ENCODE results near the gene MAX. TPM values are rescaled to one million over a fixed set of nuclear protein-coding genes. Genes with fewer than 3 reads are reported as not detected.
A peak's percentile ranks its signal among the peaks of the same experiment; 100 is the strongest.

The MAX gene
- total and polyA plus RNA-seq, 8 donors = 59.9 to 96.5 (median 63.4) TPM

DNA sequence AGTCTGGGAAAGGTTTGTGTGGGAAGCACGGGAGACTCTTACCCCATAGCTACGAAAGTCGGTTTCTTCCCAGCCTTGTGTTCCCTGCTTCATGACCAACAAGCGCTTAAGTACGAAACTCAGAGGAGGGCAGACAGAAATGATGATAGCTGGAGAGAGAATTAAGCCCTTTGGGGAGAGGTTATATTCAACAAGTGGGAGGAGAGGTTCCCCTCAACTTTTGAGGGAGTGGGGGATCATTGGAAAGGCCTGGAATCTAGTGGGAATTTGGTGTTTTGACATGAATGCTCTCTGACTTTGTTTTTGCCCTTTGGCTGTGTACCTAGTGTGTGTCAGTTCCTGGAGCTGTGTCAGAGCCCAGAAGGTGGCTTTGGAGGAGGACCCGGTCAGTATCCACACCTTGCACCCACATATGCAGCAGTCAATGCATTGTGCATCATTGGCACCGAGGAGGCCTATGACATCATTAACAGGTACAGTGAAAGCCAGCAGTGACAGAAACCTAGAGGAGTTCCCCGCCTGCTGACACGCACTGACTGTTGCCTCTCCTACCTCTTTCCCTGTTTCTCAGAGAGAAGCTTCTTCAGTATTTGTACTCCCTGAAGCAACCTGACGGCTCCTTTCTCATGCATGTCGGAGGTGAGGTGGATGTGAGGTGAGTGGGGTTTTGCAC lies 75.1 kb downstream of the MAX start:
- no peak for DNase-seq

GRCh38 chr14:65026526-65026925 lies 75.8 kb downstream of the MAX start:
- no peaks in the 10 kb centered on the region for H3K4me1 ChIP-seq
- DNase-seq = no peak
- H3K4me3 ChIP-seq = no peak overlapping the region
- no peak for ATAC-seq
- TF ChIP-seq, protein P1, sequence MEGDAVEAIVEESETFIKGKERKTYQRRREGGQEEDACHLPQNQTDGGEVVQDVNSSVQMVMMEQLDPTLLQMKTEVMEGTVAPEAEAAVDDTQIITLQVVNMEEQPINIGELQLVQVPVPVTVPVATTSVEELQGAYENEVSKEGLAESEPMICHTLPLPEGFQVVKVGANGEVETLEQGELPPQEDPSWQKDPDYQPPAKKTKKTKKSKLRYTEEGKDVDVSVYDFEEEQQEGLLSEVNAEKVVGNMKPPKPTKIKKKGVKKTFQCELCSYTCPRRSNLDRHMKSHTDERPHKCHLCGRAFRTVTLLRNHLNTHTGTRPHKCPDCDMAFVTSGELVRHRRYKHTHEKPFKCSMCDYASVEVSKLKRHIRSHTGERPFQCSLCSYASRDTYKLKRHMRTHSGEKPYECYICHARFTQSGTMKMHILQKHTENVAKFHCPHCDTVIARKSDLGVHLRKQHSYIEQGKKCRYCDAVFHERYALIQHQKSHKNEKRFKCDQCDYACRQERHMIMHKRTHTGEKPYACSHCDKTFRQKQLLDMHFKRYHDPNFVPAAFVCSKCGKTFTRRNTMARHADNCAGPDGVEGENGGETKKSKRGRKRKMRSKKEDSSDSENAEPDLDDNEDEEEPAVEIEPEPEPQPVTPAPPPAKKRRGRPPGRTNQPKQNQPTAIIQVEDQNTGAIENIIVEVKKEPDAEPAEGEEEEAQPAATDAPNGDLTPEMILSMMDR (IDR thresholded peaks at IDR 0.05) = no peak
- H3K27me3 ChIP-seq = no peaks in the 10 kb centered on the region
- intact Hi-C loops (cut with DNase I) = no loop called here
- no peak overlapping the region for H3K27ac ChIP-seq
- peaks cover 0 to 38% of the 10 kb centered on the region in 2 donors for H3K36me3 ChIP-seq
- no peaks in the 10 kb centered on the region for H3K9me3 ChIP-seq

More for the DNA sequence above, 75.1 kb downstream of the MAX start:
- no peaks in the 10 kb centered on the region for H3K4me1 ChIP-seq
- H3K27me3 ChIP-seq = no peaks in the 10 kb centered on the region
- H3K4me3 ChIP-seq = no peak overlapping the region
- peaks cover 0 to 42% of the 10 kb centered on the region in 2 donors for H3K36me3 ChIP-seq
- intact Hi-C loops (cut with DNase I) = no loop called here
- H3K9me3 ChIP-seq = no peaks in the 10 kb centered on the region
- ATAC-seq = no peak
- H3K27ac ChIP-seq = no peak overlapping the region
- TF ChIP-seq, protein P1 (IDR thresholded peaks at IDR 0.05) = no peak

GRCh38 chr14:65025818-65026217 lies 76.5 kb downstream of the MAX start:
- H3K4me1 ChIP-seq = no peaks in the 10 kb centered on the region
- peaks cover 0 to 37% of the 10 kb centered on the region in 2 donors for H3K36me3 ChIP-seq
- H3K9me3 ChIP-seq = no peaks in the 10 kb centered on the region
- intact Hi-C loops (cut with DNase I) = no loop called here
- no peaks in the 10 kb centered on the region for H3K27me3 ChIP-seq
- TF ChIP-seq, protein P1 (IDR thresholded peaks at IDR 0.05) = no peak
- H3K27ac ChIP-seq = no peak overlapping the region
- no peak overlapping the region for H3K4me3 ChIP-seq
- ATAC-seq (no peak), DNase-seq (peak in 2 of 4 donors; percentile 12 to 32)

Small RNA genes within 50 kb of the gene (microRNA-seq; reads per million reads assigned to microRNA genes)
- 0.14 to 0.17 reads per million in 2 donors for gene MIR4706

Other genes with a start within 250 kb of the MAX start
- 1 to 10 TPM; 2.3 to 2.6 TPM for gene SPTB, start 222.6 kb downstream of the MAX start, total RNA-seq
- gene SPTB, start 222.6 kb downstream of the MAX start, polyA plus RNA-seq (ENCODE audit: insufficient read length in 6 of 6) = 1 to 10 TPM; 2.2 to 4.7 (median 3.7) TPM
- gene CHURC1, start 188.1 kb downstream of the MAX start, total RNA-seq = 10 to 100 TPM; 58.7 to 59.1 TPM
- gene CHURC1, start 188.1 kb downstream of the MAX start, polyA plus RNA-seq (ENCODE audit: insufficient read length in 6 of 6) = 10 to 100 TPM; 46.8 to 70.2 (median 59.6) TPM
- 1 to 10 TPM in 1 of 2 donors, under 1 TPM in 1; 0.82 to 2.8 TPM for gene GPX2, start 159.8 kb downstream of the MAX start, total RNA-seq
- 1 to 10 TPM in 2 of 6 donors, under 1 TPM in 4; 0.62 to 1.2 (median 0.83) TPM for gene GPX2, start 159.8 kb downstream of the MAX start, polyA plus RNA-seq (ENCODE audit: insufficient read length in 6 of 6)
- gene RAB15, start 130.2 kb downstream of the MAX start, total RNA-seq = 10 to 100 TPM; 21.8 to 36.6 TPM
- gene RAB15, start 130.2 kb downstream of the MAX start, polyA plus RNA-seq (ENCODE audit: insufficient read length in 6 of 6) = 10 to 100 TPM; 26.6 to 33.6 (median 30.7) TPM
- gene FNTB, start 115.6 kb downstream of the MAX start, total RNA-seq = 10 to 100 TPM; 16.6 to 19.3 TPM
- 10 to 100 TPM; 28.6 to 32.7 (median 30.6) TPM for gene FNTB, start 115.6 kb downstream of the MAX start, polyA plus RNA-seq (ENCODE audit: insufficient read length in 6 of 6)